Measurements from ENCODE around the gene ALKBH3. TPM values are rescaled to one million over a fixed set of nuclear protein-coding genes. Genes with fewer than 3 reads are reported as not detected.

Gene ALKBH3
- total and polyA plus RNA-seq, 2 of the 13 experiments (the other 11 are each of a cell fraction or from before 2014, with no cell fraction given) = 17.8 to 36.1 TPM

GRCh38 chr11:43830928-43831440 is 49.6 kb upstream of the ALKBH3 start (continued):
- TF ChIP-seq ZNF446 (CRISPR knock-in tag; IDR thresholded peaks at IDR 0.05) (no peak), ZNF652 (CRISPR knock-in tag; IDR thresholded peaks at IDR 0.05; ENCODE audit: borderline replicate concordance, low read depth) (no peak), RFX1 (IDR thresholded peaks at IDR 0.05) (no peak), DMAP1 (CRISPR knock-in tag; IDR thresholded peaks at IDR 0.05) (no peak), CREB1 (IDR thresholded peaks at IDR 0.05) (peak; percentile 42; the same call in 1 of the 2 replicates), CREB1 (CRISPR knock-in tag; IDR thresholded peaks at IDR 0.05) (no peak), ZNF142 (CRISPR knock-in tag; IDR thresholded peaks at IDR 0.05) (no peak), ZSCAN20 (CRISPR knock-in tag; IDR thresholded peaks at IDR 0.05; ENCODE audit: borderline replicate concordance) (no peak), DNMT3B (CRISPR knock-in tag; conservative IDR thresholded peaks at IDR 0.05) (no peak), IRF2 (CRISPR knock-in tag; IDR thresholded peaks at IDR 0.05) (no peak), ZNF639 (CRISPR knock-in tag; conservative IDR thresholded peaks at IDR 0.05) (no peak), ZNF607 (CRISPR knock-in tag; IDR thresholded peaks at IDR 0.05; ENCODE audit: borderline replicate concordance) (no peak), REST (IDR thresholded peaks at IDR 0.05; ENCODE audit: borderline replicate concordance in 1 of 2, low read depth in 1 of 2, low read length in 2 of 2) (no peak), TAF15 (IDR thresholded peaks at IDR 0.05; ENCODE audit: low read depth, low read length, poor library complexity, severe bottlenecking) (no peak), FOSL1 (CRISPR knock-in tag; IDR thresholded peaks at IDR 0.05; ENCODE audit: borderline replicate concordance) (peak; percentile 51; the same call in 1 of the 2 replicates), CBFB (CRISPR knock-in tag; IDR thresholded peaks at IDR 0.05) (no peak), ZNF296 (CRISPR knock-in tag; conservative IDR thresholded peaks at IDR 0.05) (no peak)
